ENCODE results near the gene B3GLCT.
"Not testable (repeated sequence)": the region's sequence is repeated elsewhere in the genome, so short reads cannot be mapped to it uniquely, and the experiment has no call there.

Gene B3GLCT

DNA sequence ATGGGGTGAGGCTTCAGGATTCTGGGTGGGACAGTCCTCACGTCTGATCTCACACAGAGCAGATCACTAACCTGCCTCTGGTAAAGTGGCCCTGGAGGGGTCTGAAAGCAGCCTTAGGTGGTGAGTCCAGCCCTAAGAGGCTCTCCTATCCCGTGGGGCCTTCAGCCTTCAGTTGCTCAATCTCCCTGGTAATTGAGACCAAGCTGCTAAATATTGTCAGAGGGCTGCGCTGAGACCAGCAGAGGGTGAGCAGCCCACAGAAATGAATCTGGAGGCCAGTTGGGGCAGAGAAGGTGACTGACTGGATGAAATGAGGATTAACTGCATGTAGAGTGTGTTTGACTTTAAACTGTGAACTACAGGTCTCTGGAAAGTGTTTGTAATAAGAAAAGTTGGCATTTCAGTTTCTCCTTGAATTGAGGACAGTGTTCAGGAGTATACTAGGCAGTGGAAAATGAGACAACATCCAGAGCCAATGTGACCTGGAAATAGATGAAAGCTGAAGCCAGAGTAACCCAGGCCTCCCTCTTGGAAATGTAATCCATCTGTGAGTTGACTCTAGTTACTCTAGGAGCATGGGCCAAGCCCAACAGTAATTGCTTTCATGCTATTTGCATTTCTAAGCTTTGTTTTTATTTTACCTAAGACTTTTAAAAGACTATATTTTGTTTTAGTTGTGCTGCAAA, 23.8 kb upstream of the B3GLCT start:
- TF ChIP-seq EZH2 (IDR thresholded peaks at IDR 0.05) (no peak), FOXP2 (optimal IDR thresholded peaks at IDR 0.05; ENCODE audit: control extremely low read depth, extremely low read length, insufficient read depth) (no peak), POLR2AphosphoS5 (IDR thresholded peaks at IDR 0.05; ENCODE audit: borderline replicate concordance, low read depth, low read length) (no peak)
- H3K36me3 ChIP-seq (ENCODE audit: insufficient read depth, low read length) = no peaks in the 10 kb centered on the region
- no peak overlapping the region for H3K4me3 ChIP-seq
- no peak overlapping the region for H3K27ac ChIP-seq
- no peak for DNase-seq (ENCODE audit: low read depth, low spot score)
- H3K9me3 ChIP-seq (ENCODE audit: low read depth, low read length) = no peaks in the 10 kb centered on the region
- no peak overlapping the region for H3K9ac ChIP-seq (ENCODE audit: insufficient read length)

DNA sequence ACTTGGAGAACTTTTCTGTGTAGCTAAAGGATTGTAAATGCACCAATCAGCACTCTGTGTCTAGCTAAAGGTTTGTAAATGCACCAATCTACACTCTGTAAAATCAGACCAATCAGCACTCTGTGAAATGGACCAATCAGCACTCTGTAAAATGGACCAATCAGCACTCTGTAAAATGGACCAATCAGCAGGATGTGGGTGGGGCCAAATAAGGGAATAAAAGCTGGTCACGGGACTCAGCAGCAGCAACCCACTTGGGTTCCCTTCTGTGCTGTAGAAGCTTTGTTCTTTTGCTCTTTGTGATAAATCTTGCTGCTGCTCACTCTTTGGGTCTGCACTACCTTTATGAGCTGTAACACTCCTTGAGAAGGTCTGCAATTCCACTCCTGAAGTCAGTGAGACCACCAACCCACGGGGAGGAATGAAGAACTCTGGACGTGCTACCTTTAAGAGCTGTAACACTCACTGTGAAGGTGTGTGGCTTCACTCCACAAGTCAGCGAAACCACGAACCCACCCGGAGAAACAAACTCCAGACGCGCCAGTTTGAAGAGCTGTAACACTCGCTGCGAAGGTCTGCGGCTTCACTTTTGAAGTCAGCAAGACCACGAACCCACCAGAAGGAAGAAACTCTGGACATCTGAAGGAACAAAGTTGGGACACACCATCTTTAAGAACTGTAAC, 21.8 kb upstream of the B3GLCT start:
- H3K4me3 ChIP-seq; H3K36me3 ChIP-seq (ENCODE audit: insufficient read depth, low read length); H3K27ac ChIP-seq; H3K9me3 ChIP-seq (ENCODE audit: low read depth, low read length); H3K9ac ChIP-seq (ENCODE audit: insufficient read length); DNase-seq (ENCODE audit: low read depth, low spot score): not testable (repeated sequence)

DNA sequence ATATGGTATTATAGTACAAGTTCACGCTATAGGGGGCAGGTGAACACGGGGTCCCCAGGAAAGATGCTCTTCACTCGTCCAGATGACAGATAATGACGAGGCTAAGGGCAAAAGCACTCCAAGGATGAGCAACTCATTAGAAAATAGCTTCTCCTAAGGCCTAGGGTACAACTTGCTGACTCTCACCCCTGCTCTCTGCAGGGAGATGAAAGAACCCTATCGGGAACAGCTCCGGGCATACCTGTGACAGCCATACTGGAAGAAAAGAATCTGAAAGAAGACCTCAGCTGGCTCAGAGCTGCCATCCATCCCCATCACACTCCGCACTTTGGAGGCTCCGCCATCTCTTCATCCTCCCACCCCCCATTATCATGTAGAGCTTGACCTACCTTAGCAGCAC, 20.5 kb upstream of the B3GLCT start:
- no peak for TF ChIP-seq FOXP2 (optimal IDR thresholded peaks at IDR 0.05; ENCODE audit: control extremely low read depth, extremely low read length, insufficient read depth)
- TF ChIP-seq EZH2 (IDR thresholded peaks at IDR 0.05) = no peak
- TF ChIP-seq POLR2AphosphoS5 (IDR thresholded peaks at IDR 0.05; ENCODE audit: borderline replicate concordance, low read depth, low read length) = no peak
- Histone ChIP-seq H3K27ac (no peak overlapping the region), H3K9ac (ENCODE audit: insufficient read length) (no peak overlapping the region), H3K4me3 (no peak overlapping the region), H3K9me3 (ENCODE audit: low read depth, low read length) (no peaks in the 10 kb centered on the region), H3K36me3 (ENCODE audit: insufficient read depth, low read length) (no peaks in the 10 kb centered on the region)
- no peak for DNase-seq (ENCODE audit: low read depth, low spot score)

DNA sequence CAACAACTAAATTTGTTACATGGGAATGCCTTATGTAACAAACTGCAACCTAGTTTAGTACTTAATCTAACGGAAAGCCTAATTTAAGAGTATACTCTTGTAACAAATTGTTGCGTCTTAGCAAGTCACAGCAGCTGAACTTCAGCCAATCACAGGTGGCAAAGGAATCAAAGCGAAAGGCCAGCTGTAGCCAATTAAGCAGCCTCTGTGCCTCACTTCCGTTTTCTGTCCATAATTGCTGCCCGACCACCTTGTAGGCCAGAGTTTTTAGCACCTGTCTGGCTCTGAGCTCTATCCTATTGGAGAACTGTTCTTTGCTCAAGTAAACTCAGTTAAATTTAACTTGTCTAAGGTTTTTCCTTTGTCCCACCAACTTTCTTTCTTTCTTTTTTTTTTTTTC, 20.0 kb upstream of the B3GLCT start:
- no peak for TF ChIP-seq EZH2 (IDR thresholded peaks at IDR 0.05)
- TF ChIP-seq FOXP2 (optimal IDR thresholded peaks at IDR 0.05; ENCODE audit: control extremely low read depth, extremely low read length, insufficient read depth) = no peak
- TF ChIP-seq POLR2AphosphoS5 (IDR thresholded peaks at IDR 0.05; ENCODE audit: borderline replicate concordance, low read depth, low read length) = no peak
- no peak overlapping the region for H3K4me3 ChIP-seq
- H3K36me3 ChIP-seq (ENCODE audit: insufficient read depth, low read length) = no peaks in the 10 kb centered on the region
- no peak for DNase-seq (ENCODE audit: low read depth, low spot score)
- H3K9me3 ChIP-seq (ENCODE audit: low read depth, low read length) = no peaks in the 10 kb centered on the region
- H3K9ac ChIP-seq (ENCODE audit: insufficient read length) = no peak overlapping the region
- H3K27ac ChIP-seq = no peak overlapping the region

DNA sequence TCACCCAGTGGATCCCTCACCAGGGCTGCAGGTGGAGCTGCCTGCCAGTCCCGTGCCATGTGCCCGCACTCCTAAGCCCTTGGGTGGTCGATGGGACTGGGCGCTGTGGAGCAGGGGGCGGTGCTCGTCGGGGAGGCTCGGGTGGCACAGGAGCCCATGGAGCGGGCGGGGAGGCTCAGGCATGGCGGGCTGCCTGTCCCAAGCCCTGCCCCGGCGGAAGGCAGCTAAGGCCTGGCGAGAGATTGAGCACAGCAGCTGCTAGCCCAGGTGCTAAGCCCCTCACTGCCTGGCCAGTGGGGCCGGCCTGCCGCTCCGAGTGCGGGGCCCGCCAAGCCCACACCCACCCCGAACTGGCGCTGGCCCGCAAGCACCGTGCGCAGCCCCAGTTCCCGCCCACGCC, 16.8 kb upstream of the B3GLCT start:
- H3K9ac ChIP-seq (ENCODE audit: insufficient read length) = no peak overlapping the region
- TF ChIP-seq POLR2AphosphoS5 (IDR thresholded peaks at IDR 0.05; ENCODE audit: borderline replicate concordance, low read depth, low read length) (no peak), EZH2 (IDR thresholded peaks at IDR 0.05) (no peak), FOXP2 (optimal IDR thresholded peaks at IDR 0.05; ENCODE audit: control extremely low read depth, extremely low read length, insufficient read depth) (no peak)
- H3K36me3 ChIP-seq (ENCODE audit: insufficient read depth, low read length) = no peaks in the 10 kb centered on the region
- H3K27ac ChIP-seq = no peak overlapping the region
- DNase-seq (ENCODE audit: low read depth, low spot score) = no peak
- no peak overlapping the region for H3K4me3 ChIP-seq
- no peaks in the 10 kb centered on the region for H3K9me3 ChIP-seq (ENCODE audit: low read depth, low read length)

DNA sequence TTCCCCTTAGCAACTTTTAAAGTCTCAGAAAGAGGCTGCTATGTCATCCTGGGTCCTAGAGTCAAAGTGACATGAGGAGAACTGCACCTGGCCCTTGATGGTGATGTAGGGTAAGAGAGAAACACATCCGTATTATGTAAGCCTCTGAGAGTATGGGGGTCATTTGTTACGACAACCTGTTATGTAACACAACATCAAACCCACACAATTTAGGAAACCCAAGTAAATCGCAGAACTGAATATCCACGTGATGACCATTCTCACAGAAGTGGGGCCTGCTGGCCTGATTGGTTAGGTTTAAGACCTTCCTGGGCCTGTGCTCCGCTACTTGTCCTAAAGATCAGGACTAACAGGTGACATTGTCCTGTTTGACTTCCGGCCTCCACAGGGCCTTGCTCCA, 15.3 kb upstream of the B3GLCT start:
- no peak for DNase-seq (ENCODE audit: low read depth, low spot score)
- no peaks in the 10 kb centered on the region for H3K9me3 ChIP-seq (ENCODE audit: low read depth, low read length)
- H3K36me3 ChIP-seq (ENCODE audit: insufficient read depth, low read length) = no peaks in the 10 kb centered on the region
- TF ChIP-seq EZH2 (IDR thresholded peaks at IDR 0.05) (no peak), FOXP2 (optimal IDR thresholded peaks at IDR 0.05; ENCODE audit: control extremely low read depth, extremely low read length, insufficient read depth) (no peak), POLR2AphosphoS5 (IDR thresholded peaks at IDR 0.05; ENCODE audit: borderline replicate concordance, low read depth, low read length) (no peak)
- H3K9ac ChIP-seq (ENCODE audit: insufficient read length) = no peak overlapping the region
- H3K27ac ChIP-seq = no peak overlapping the region
- H3K4me3 ChIP-seq = no peak overlapping the region

DNA sequence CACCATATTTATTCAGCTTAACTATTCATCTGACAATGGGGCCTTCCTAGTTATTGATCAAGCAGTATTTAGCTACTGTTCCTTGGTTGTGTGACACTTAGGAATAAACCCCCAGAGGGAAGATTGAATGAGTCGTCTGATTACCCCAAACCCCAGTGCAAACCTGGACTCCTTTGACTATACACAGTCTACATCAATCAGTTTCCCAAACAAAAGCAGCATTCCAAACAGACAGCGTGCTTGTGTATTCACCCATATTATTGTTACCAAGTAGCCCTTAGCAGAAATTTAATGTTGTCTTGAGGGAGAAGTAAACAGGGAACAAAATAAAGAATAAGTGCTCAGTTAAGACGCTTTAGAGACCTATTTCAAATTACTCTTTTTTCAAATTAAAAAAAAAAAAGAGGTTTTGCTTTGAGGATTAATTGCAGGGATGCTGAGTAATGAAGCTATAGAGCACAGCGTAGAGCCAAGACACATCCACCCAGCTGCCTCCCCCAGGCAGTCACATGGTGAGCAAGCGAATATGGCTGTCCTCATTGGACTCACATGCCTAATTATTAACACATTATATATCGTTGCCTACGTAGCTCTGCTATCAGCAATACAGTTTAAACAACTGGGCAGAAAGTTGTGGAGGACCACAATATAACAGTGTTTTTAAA, 14.7 kb upstream of the B3GLCT start:
- no peak overlapping the region for H3K9ac ChIP-seq (ENCODE audit: insufficient read length)

DNA sequence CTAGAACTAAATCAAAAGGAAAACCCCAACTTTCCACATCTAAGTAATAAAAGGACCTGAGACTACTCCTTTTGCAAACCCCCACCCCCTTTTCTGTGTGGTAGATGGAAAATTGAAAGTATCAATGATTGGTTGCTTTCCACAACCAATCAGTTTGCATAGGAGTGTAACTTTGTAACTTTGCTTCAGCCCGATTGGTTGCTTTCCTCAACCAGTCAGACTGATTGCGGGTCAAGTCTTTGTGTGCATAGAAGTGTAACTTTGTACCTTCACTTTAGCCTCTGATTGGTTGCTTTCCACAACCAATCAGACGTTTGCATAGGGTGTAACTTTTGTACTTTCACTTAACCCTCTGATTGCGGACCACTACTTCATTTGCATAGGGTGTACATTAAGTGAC, 8.0 kb upstream of the B3GLCT start:
- H3K9me3 ChIP-seq (ENCODE audit: low read depth, low read length) = no peaks in the 10 kb centered on the region
- H3K9ac ChIP-seq (ENCODE audit: insufficient read length) = no peak overlapping the region
- no peak for DNase-seq (ENCODE audit: low read depth, low spot score)
- TF ChIP-seq POLR2AphosphoS5 (IDR thresholded peaks at IDR 0.05; ENCODE audit: borderline replicate concordance, low read depth, low read length) (no peak), FOXP2 (optimal IDR thresholded peaks at IDR 0.05; ENCODE audit: control extremely low read depth, extremely low read length, insufficient read depth) (no peak), EZH2 (IDR thresholded peaks at IDR 0.05) (no peak)
- no peak overlapping the region for H3K27ac ChIP-seq
- H3K4me3 ChIP-seq = no peak overlapping the region
- H3K36me3 ChIP-seq (ENCODE audit: insufficient read depth, low read length) = no peaks in the 10 kb centered on the region

More for the DNA sequence above, 14.7 kb upstream of the B3GLCT start:
- TF ChIP-seq POLR2AphosphoS5 (IDR thresholded peaks at IDR 0.05; ENCODE audit: borderline replicate concordance, low read depth, low read length) (no peak), EZH2 (IDR thresholded peaks at IDR 0.05) (no peak), FOXP2 (optimal IDR thresholded peaks at IDR 0.05; ENCODE audit: control extremely low read depth, extremely low read length, insufficient read depth) (no peak)
- no peak for DNase-seq (ENCODE audit: low read depth, low spot score)
- Histone ChIP-seq H3K9me3 (ENCODE audit: low read depth, low read length) (no peaks in the 10 kb centered on the region), H3K36me3 (ENCODE audit: insufficient read depth, low read length) (no peaks in the 10 kb centered on the region), H3K4me3 (no peak overlapping the region), H3K27ac (no peak overlapping the region; the same call in 1 of the 2 replicates)

Measured in SK-N-MC (cell line).